ENCODE data around the gene PRDM7. TPM values are rescaled to one million over a fixed set of nuclear protein-coding genes. Genes with fewer than 3 reads are reported as not detected.

PRDM7 gene
- total and polyA plus RNA-seq, 9 of the 15 experiments (the other 6 are each of a cell fraction or from before 2014, with no cell fraction given): not detected

GRCh38 chr16:90046971-90047713 is 30.0 kb downstream of the PRDM7 start (continued):
- TF ChIP-seq, protein P1, sequence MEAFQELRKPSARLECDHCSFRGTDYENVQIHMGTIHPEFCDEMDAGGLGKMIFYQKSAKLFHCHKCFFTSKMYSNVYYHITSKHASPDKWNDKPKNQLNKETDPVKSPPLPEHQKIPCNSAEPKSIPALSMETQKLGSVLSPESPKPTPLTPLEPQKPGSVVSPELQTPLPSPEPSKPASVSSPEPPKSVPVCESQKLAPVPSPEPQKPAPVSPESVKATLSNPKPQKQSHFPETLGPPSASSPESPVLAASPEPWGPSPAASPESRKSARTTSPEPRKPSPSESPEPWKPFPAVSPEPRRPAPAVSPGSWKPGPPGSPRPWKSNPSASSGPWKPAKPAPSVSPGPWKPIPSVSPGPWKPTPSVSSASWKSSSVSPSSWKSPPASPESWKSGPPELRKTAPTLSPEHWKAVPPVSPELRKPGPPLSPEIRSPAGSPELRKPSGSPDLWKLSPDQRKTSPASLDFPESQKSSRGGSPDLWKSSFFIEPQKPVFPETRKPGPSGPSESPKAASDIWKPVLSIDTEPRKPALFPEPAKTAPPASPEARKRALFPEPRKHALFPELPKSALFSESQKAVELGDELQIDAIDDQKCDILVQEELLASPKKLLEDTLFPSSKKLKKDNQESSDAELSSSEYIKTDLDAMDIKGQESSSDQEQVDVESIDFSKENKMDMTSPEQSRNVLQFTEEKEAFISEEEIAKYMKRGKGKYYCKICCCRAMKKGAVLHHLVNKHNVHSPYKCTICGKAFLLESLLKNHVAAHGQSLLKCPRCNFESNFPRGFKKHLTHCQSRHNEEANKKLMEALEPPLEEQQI (IDR thresholded peaks at IDR 0.05): no peak
- no peak for TF ChIP-seq NEUROD1 (IDR thresholded peaks at IDR 0.05; ENCODE audit: borderline replicate concordance, low read depth, low read length, partially characterized antibody)
- TF ChIP-seq RBBP5 (IDR thresholded peaks at IDR 0.05; ENCODE audit: borderline replicate concordance, insufficient read depth, low read length, poor library complexity, severe bottlenecking): peak; percentile 4
- TF ChIP-seq TAF1 (IDR thresholded peaks at IDR 0.05; ENCODE audit: control insufficient read depth, extremely low read depth, insufficient read depth, low read length, severe bottlenecking): no peak
- TF ChIP-seq, protein P2, sequence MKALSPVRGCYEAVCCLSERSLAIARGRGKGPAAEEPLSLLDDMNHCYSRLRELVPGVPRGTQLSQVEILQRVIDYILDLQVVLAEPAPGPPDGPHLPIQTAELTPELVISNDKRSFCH (CRISPR knock-in tag; IDR thresholded peaks at IDR 0.05): no peak
- TF ChIP-seq, protein P2 (tag; IDR thresholded peaks at IDR 0.05): 0 out of 2 replicates have a peak, but pooled peaks have one; percentile 22
- TF ChIP-seq ZBTB9 (CRISPR knock-in tag; IDR thresholded peaks at IDR 0.05): 0 out of 2 replicates have a peak, but pooled peaks have one; percentile 0
- no peak for TF ChIP-seq VEZF1 (CRISPR knock-in tag; IDR thresholded peaks at IDR 0.05)
- TF ChIP-seq, protein P3, sequence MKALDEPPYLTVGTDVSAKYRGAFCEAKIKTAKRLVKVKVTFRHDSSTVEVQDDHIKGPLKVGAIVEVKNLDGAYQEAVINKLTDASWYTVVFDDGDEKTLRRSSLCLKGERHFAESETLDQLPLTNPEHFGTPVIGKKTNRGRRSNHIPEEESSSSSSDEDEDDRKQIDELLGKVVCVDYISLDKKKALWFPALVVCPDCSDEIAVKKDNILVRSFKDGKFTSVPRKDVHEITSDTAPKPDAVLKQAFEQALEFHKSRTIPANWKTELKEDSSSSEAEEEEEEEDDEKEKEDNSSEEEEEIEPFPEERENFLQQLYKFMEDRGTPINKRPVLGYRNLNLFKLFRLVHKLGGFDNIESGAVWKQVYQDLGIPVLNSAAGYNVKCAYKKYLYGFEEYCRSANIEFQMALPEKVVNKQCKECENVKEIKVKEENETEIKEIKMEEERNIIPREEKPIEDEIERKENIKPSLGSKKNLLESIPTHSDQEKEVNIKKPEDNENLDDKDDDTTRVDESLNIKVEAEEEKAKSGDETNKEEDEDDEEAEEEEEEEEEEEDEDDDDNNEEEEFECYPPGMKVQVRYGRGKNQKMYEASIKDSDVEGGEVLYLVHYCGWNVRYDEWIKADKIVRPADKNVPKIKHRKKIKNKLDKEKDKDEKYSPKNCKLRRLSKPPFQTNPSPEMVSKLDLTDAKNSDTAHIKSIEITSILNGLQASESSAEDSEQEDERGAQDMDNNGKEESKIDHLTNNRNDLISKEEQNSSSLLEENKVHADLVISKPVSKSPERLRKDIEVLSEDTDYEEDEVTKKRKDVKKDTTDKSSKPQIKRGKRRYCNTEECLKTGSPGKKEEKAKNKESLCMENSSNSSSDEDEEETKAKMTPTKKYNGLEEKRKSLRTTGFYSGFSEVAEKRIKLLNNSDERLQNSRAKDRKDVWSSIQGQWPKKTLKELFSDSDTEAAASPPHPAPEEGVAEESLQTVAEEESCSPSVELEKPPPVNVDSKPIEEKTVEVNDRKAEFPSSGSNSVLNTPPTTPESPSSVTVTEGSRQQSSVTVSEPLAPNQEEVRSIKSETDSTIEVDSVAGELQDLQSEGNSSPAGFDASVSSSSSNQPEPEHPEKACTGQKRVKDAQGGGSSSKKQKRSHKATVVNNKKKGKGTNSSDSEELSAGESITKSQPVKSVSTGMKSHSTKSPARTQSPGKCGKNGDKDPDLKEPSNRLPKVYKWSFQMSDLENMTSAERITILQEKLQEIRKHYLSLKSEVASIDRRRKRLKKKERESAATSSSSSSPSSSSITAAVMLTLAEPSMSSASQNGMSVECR (CRISPR knock-in tag; IDR thresholded peaks at IDR 0.05): no peak
- TF ChIP-seq HDAC8 (tag; IDR thresholded peaks at IDR 0.05): 0 out of 2 replicates have a peak, but pooled peaks have one; percentile 21
- TF ChIP-seq ZNF197 (CRISPR knock-in tag; IDR thresholded peaks at IDR 0.05; ENCODE audit: low read depth): no peak
- peak in 1 of 2 experiments; percentile 86; a peak in 3 of 4 replicates for TF ChIP-seq MNT (conservative IDR thresholded peaks at IDR 0.05)

Measured in K562 (cell line).